ENCODE results near the gene DPP3.
"Not testable (repeated sequence)": the region's sequence is repeated elsewhere in the genome, so short reads cannot be mapped to it uniquely, and the experiment has no call there.

DPP3 gene

GRCh38 chr11:66457826-66458225, 22.4 kb upstream of the DPP3 start:
- no peak for DNase-seq (ENCODE audit: extremely low read depth, low read depth)
- no peak for TF ChIP-seq CTCF (IDR thresholded peaks at IDR 0.05; ENCODE audit: low read depth, low read length)

- DNase-seq (ENCODE audit: extremely low read depth, low read depth) = no peak
- no peak for TF ChIP-seq CTCF (IDR thresholded peaks at IDR 0.05; ENCODE audit: low read depth, low read length)
These were observed 21.0 kb upstream of the DPP3 start for GRCh38 chr11:66459138-66459778.

DNA sequence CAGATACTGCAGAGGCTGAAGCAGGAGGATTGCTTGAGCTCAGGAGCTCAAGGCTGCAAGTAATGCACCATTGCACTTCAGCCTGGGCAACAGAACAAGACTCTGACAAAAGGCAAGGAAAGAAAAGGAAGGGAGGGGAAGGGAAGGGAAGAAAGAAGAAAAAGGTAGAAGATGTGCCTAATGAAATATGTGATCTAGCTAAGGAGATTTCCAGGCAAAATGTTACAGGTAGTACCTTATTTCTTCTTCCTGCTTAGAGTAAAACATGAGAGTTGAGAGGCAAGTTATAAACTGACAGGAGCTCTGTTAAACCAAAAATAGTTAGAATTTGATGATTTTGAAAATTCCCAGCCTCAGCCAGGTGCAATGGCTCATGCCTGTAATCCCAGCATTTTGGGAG, 18.2 kb upstream of the DPP3 start:
- TF ChIP-seq CTCF (IDR thresholded peaks at IDR 0.05; ENCODE audit: low read depth, low read length) = no peak
- DNase-seq (ENCODE audit: extremely low read depth, low read depth) = no peak

- TF ChIP-seq CTCF (IDR thresholded peaks at IDR 0.05; ENCODE audit: low read depth, low read length) = no peak
- no peak for DNase-seq (ENCODE audit: extremely low read depth, low read depth)
These were observed 17.3 kb upstream of the DPP3 start for GRCh38 chr11:66462911-66463310.

DNA sequence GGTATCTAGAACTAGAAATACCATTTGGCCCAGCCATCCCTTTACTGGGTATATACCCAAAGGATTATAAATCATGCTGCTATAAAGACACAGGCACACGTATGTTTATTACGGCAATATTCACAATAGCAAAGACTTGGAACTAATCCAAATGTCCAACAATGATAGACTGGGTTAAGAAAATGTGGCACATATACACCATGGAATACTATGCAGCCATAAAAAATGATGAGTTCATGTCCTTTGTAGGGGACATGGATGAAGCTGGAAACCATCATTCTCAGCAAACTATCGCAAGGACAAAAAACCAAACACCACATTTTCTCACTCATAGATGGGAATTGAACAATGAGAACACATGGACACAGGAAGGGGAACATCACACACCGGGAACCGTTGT, 16.1 kb upstream of the DPP3 start:
- DNase-seq (ENCODE audit: extremely low read depth, low read depth) = not testable (repeated sequence)

DNA sequence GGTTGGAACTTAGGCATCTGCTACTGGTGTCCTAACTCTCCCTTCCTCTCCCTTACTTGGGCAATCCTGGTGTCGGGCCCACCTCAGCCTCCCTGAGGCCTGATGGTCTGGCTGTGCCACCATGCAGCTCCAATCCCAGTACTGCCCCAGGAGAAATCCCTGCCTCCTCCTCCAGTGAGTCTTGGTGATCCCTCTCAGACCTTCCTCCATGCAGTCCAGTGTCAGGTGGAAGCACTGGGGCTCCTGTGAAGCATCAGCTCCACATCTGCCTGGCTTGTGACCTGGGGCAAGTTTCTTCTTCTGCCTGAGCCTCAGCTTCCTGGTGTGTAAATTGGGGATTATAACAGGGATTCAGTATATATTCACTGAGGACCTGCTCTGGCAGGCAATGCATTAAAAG, 15.3 kb upstream of the DPP3 start:
- TF ChIP-seq CTCF (IDR thresholded peaks at IDR 0.05; ENCODE audit: low read depth, low read length) = no peak
- DNase-seq (ENCODE audit: extremely low read depth, low read depth) = no peak

- DNase-seq (ENCODE audit: extremely low read depth, low read depth) = no peak
These were observed 14.6 kb upstream of the DPP3 start for GRCh38 chr11:66465373-66466224.

More at GRCh38 chr11:66465373-66466224, 14.6 kb upstream of the DPP3 start:
- TF ChIP-seq CTCF (IDR thresholded peaks at IDR 0.05; ENCODE audit: low read depth, low read length) = no peak

Measured in AG09319 (cell line).